HG03571 (cell line): Measurements from ENCODE around the gene INSIG2.
"Not testable (repeated sequence)": the region's sequence is repeated elsewhere in the genome, so short reads cannot be mapped to it uniquely, and the experiment has no call there.

Experiments used
- ATAC-seq: cut with Tn5 transposase; IDR thresholded peaks from one replicate; pipeline ENCODE4 v1.9.1; 2021; ENCODE audit not compliant: unreplicated experiment

The INSIG2 gene

GRCh38 chr2:118059919-118060478 lies 28.3 kb upstream of the INSIG2 start:
- no peak for ATAC-seq

- peak; percentile 66 for ATAC-seq
These were observed 26.9 kb upstream of the INSIG2 start for GRCh38 chr2:118061135-118061955.

- no peak for ATAC-seq
These were observed 26.2 kb upstream of the INSIG2 start for GRCh38 chr2:118062048-118062447.

- no peak for ATAC-seq
These were observed 25.6 kb upstream of the INSIG2 start for GRCh38 chr2:118062669-118063068.

- ATAC-seq, result no peak
These were observed 23.1 kb upstream of the INSIG2 start for GRCh38 chr2:118065015-118065706.

GRCh38 chr2:118065921-118066511 lies 22.3 kb upstream of the INSIG2 start:
- ATAC-seq, result no peak

GRCh38 chr2:118077636-118078247 lies 10.5 kb upstream of the INSIG2 start:
- ATAC-seq, result no peak

GRCh38 chr2:118078734-118079133 lies 9.5 kb upstream of the INSIG2 start:
- ATAC-seq, result no peak

GRCh38 chr2:118084491-118085089 lies 3.7 kb upstream of the INSIG2 start:
- ATAC-seq, result no peak

GRCh38 chr2:118085173-118086023 lies 2.9 kb upstream of the INSIG2 start:
- ATAC-seq, result no peak

- ATAC-seq, result no peak
These were observed 2.1 kb upstream of the INSIG2 start for GRCh38 chr2:118086024-118086633.

- no peak for ATAC-seq
These were observed 999 bp downstream of the INSIG2 start for GRCh38 chr2:118089139-118089800.

- ATAC-seq, result no peak
These were observed 2.3 kb downstream of the INSIG2 start for GRCh38 chr2:118090387-118091139.

- ATAC-seq, result no peak
These were observed 2.8 kb downstream of the INSIG2 start for GRCh38 chr2:118091140-118091478.

GRCh38 chr2:118091631-118092030 lies 3.4 kb downstream of the INSIG2 start:
- no peak for ATAC-seq

GRCh38 chr2:118094102-118094501 lies 5.8 kb downstream of the INSIG2 start:
- ATAC-seq, result not testable (repeated sequence)

GRCh38 chr2:118094503-118094902 lies 6.2 kb downstream of the INSIG2 start:
- no peak for ATAC-seq

GRCh38 chr2:118095610-118096009 lies 7.3 kb downstream of the INSIG2 start:
- no peak for ATAC-seq
